Measurements from ENCODE around the gene DEGS1. TPM values are rescaled to one million over a fixed set of nuclear protein-coding genes. Genes with fewer than 3 reads are reported as not detected.

DEGS1 gene
- total and polyA plus RNA-seq, 10 donors: 29.2 to 102 (median 53.0) TPM

DNA sequence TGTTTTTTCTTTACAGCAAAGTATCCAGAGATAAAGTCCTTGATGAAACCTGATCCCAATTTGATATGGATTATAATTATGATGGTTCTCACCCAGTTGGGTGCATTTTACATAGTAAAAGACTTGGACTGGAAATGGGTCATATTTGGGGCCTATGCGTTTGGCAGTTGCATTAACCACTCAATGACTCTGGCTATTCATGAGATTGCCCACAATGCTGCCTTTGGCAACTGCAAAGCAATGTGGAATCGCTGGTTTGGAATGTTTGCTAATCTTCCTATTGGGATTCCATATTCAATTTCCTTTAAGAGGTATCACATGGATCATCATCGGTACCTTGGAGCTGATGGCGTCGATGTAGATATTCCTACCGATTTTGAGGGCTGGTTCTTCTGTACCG lies 6.5 kb downstream of the DEGS1 start:
- WGBS, 5 donors: 93 to 97% (median 94%) methylated on average over 7 of the region's 7 CpGs
- Histone ChIP-seq H3K36me3 (peaks cover 0 to 76% (median 35%) of the 10 kb centered on the region in 6 donors), H3K4me1 (peaks cover 9 to 80% (median 40%) of the 10 kb centered on the region in 6 donors), H3K27me3 (replicated peaks in 1 of 7) (no peaks in the 10 kb centered on the region), H3K4me3 (no peak overlapping the region), H3K9me3 (peaks cover 0 to 3% (median 0%) of the 10 kb centered on the region in 8 donors), H3K27ac (no peak overlapping the region)
- intact Hi-C loops (cut with DNase I; ENCODE audit: low total_unique reads): no loop called here
- TF ChIP-seq, protein P1, sequence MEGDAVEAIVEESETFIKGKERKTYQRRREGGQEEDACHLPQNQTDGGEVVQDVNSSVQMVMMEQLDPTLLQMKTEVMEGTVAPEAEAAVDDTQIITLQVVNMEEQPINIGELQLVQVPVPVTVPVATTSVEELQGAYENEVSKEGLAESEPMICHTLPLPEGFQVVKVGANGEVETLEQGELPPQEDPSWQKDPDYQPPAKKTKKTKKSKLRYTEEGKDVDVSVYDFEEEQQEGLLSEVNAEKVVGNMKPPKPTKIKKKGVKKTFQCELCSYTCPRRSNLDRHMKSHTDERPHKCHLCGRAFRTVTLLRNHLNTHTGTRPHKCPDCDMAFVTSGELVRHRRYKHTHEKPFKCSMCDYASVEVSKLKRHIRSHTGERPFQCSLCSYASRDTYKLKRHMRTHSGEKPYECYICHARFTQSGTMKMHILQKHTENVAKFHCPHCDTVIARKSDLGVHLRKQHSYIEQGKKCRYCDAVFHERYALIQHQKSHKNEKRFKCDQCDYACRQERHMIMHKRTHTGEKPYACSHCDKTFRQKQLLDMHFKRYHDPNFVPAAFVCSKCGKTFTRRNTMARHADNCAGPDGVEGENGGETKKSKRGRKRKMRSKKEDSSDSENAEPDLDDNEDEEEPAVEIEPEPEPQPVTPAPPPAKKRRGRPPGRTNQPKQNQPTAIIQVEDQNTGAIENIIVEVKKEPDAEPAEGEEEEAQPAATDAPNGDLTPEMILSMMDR (IDR thresholded peaks at IDR 0.05 in 8 of 11, conservative IDR thresholded peaks at IDR 0.05 in 3 of 11): no peak
- no peak for TF ChIP-seq POLR2AphosphoS5 (IDR thresholded peaks at IDR 0.05)
- TF ChIP-seq POLR2A (IDR thresholded peaks at IDR 0.05): no peak
- no peak for DNase-seq

GRCh38 chr1:224192082-224192788 lies 9.2 kb downstream of the DEGS1 start:
- H3K36me3 ChIP-seq: peaks cover 0 to 76% (median 35%) of the 10 kb centered on the region in 6 donors
- WGBS, 5 donors: 56 to 68% (median 66%) methylated on average over 5 of the region's 5 CpGs
- peaks cover 0 to 3% (median 0%) of the 10 kb centered on the region in 8 donors for H3K9me3 ChIP-seq
- H3K27me3 ChIP-seq (replicated peaks in 1 of 7): no peaks in the 10 kb centered on the region
- no peak overlapping the region for H3K4me3 ChIP-seq
- intact Hi-C loops (cut with DNase I; ENCODE audit: low total_unique reads): no loop called here
- peak overlapping the region in 4 of 8 donors; percentile 15 to 58 (median 32) for H3K27ac ChIP-seq
- TF ChIP-seq, protein P1 (IDR thresholded peaks at IDR 0.05 in 8 of 11, conservative IDR thresholded peaks at IDR 0.05 in 3 of 11): no peak
- TF ChIP-seq POLR2AphosphoS5 (IDR thresholded peaks at IDR 0.05): no peak
- no peak for TF ChIP-seq POLR2A (IDR thresholded peaks at IDR 0.05)
- peaks cover 0 to 70% (median 20%) of the 10 kb centered on the region in 6 donors for H3K4me1 ChIP-seq
- no peak for DNase-seq

- no peak for TF ChIP-seq POLR2AphosphoS5 (IDR thresholded peaks at IDR 0.05)
- TF ChIP-seq, protein P1 (IDR thresholded peaks at IDR 0.05 in 8 of 11, conservative IDR thresholded peaks at IDR 0.05 in 3 of 11): no peak
- TF ChIP-seq POLR2A (IDR thresholded peaks at IDR 0.05): no peak
- Histone ChIP-seq H3K36me3 (peaks cover 0 to 66% (median 35%) of the 10 kb centered on the region in 6 donors), H3K4me1 (peaks cover 0 to 59% (median 14%) of the 10 kb centered on the region in 6 donors), H3K27ac (no peak overlapping the region), H3K4me3 (no peak overlapping the region), H3K27me3 (replicated peaks in 1 of 7) (no peaks in the 10 kb centered on the region), H3K9me3 (no peaks in the 10 kb centered on the region)
- intact Hi-C loops (cut with DNase I; ENCODE audit: low total_unique reads): no loop called here
- 85 to 92% (median 87%) methylated on average over 8 of the region's 8 CpGs for WGBS, 5 donors
- DNase-seq: no peak
These were observed 10.4 kb downstream of the DEGS1 start for GRCh38 chr1:224193319-224193966.

Data from spleen (tissue), 11 donors.